Mucosa of descending colon (tissue), 3 donors: Measurements from ENCODE around the gene MT4. TPM values are rescaled to one million over a fixed set of nuclear protein-coding genes. Genes with fewer than 3 reads are reported as not detected.

Experiments
- ATAC-seq: fragments of 200-7000 bp; cut with Tn5 transposase; one replicate; pipeline ENCODE4 v1.9.1; 2020; ENCODE audit warnings: mild to moderate bottlenecking, moderate library complexity
- DNase-seq, 3 donors: peaks; one replicate each; pipeline ENCODE4 v3.0.0-alpha.2; 2020
- H3K36me3 ChIP-seq: fragments of 200-600 bp; one replicate; pipeline ENCODE4 v1.8.0; 2021; ENCODE audit warnings: low read depth, mild to moderate bottlenecking
- H3K4me1 ChIP-seq: fragments of 200-600 bp; one replicate; pipeline ENCODE4 v1.8.0; 2021; ENCODE audit warnings: low read depth, mild to moderate bottlenecking
- H3K4me3 ChIP-seq: fragments of 200-600 bp; one replicate; pipeline ENCODE4 v1.8.0; 2021; ENCODE audit warnings: mild to moderate bottlenecking
- H3K9me3 ChIP-seq: fragments of 200-600 bp; one replicate; pipeline ENCODE4 v1.8.0; 2021; ENCODE audit warnings: mild to moderate bottlenecking
- intact Hi-C, 2 donors: fragments of 100-400 bp; cut with DNase I in 1 of 2; cut with micrococcal nuclease in 1 of 2; formaldehyde crosslinking; loops; one replicate each; pipeline versions ENCODE4 v1.11.0 to v1.11.1; 2022; cut with DNase I, micrococcal nuclease
- total RNA-seq, 3 donors: library from RNA; stranded (reverse); fragmentation: NEBNext Ultra II Directional in 2 of 3; extraction: Animal tissue kit (Norgen Biotek cat#: 25700) in 2 of 3; gene quantifications; one replicate each; pipeline versions ENCODE4 v1.2.1 to v1.2.4, GENCODE V29; 2021 to 2023
- TF ChIP-seq, protein P1 (sequence below): fragments of 200-600 bp; IDR thresholded peaks from one replicate; pipeline ENCODE4 v1.8.0; 2022; ENCODE audit warnings: antibody characterized with exemption, mild to moderate bottlenecking
- donor health status: DM: no; HTN: no; CAD: no; lungs with moderate emphysema.
- donor health status: DM: no; HTN: no; CAD: no.
- donor health status: DM: no; HTN: yes; CAD: no.

MT4 gene
- total RNA-seq, 3 donors from 2014 or later: not detected

DNA sequence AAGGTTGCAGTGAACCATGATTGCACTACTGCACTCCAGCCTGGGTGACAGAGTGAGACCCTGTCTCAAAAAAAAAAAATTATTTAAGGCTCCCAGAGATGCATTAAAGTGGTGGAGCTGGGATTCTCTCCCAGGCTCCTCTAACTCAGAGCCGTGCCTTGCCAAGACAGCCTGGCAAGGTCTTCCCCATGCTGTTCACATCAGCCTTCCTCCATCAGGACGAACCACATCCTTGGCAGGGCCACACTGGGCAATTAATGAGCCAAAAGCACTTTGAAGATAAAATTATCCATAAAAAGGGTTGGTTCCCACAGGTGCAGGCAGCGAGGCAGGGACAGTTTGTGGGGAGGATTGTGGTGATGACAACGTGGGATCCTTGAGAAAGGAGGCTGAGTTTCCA is 25.2 kb upstream of the MT4 start:
- TF ChIP-seq, protein P1, sequence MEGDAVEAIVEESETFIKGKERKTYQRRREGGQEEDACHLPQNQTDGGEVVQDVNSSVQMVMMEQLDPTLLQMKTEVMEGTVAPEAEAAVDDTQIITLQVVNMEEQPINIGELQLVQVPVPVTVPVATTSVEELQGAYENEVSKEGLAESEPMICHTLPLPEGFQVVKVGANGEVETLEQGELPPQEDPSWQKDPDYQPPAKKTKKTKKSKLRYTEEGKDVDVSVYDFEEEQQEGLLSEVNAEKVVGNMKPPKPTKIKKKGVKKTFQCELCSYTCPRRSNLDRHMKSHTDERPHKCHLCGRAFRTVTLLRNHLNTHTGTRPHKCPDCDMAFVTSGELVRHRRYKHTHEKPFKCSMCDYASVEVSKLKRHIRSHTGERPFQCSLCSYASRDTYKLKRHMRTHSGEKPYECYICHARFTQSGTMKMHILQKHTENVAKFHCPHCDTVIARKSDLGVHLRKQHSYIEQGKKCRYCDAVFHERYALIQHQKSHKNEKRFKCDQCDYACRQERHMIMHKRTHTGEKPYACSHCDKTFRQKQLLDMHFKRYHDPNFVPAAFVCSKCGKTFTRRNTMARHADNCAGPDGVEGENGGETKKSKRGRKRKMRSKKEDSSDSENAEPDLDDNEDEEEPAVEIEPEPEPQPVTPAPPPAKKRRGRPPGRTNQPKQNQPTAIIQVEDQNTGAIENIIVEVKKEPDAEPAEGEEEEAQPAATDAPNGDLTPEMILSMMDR: no peak
- H3K4me1 ChIP-seq: no peaks in the 10 kb centered on the region
- no peak overlapping the region for H3K4me3 ChIP-seq
- H3K9me3 ChIP-seq: no peaks in the 10 kb centered on the region
- intact Hi-C loops: no loop called here
- ATAC-seq: no peak
- DNase-seq: no peak
- H3K36me3 ChIP-seq: no peaks in the 10 kb centered on the region

GRCh38 chr16:56542039-56542438 is 22.8 kb upstream of the MT4 start:
- no peak for DNase-seq
- no peaks in the 10 kb centered on the region for H3K36me3 ChIP-seq
- TF ChIP-seq, protein P1: no peak

DNA sequence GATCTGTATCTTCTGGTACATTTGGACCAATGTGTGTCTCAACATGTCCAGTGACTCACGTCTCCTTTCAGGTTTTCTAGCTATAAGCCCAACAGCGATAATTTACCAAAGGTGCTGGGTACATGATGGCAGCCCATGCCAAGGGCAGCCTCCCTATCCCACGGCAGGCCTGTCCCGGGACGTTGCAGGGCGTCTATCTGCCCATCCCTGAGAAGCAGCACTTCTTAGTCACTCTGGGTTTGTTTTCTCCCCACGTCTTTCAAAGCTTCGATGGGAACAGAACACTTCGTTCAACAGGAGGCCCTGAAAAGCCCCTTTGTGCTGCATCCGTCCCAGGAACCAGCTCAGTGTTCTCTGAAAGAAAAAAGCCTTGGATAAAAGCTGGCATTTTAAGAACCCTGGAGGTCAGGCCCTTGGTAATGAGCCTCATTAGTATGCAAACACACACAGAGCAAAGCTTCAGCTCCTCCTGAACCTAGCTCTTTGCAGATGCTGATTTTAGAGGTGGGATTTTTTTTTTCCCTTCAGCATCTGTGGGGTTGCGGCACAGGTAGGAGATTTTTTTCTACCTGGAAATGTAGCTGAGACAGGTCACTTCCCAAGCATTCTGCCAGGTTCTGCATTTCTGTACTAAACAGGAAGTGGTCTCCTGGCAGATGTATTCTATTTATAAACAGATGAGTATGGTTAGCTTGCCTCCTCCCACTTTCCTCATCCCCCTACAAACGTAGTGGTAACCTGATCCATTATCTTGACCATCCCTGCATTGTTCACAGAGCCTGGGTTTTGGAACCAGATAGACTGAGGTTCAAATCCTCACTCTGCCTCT is 17.5 kb upstream of the MT4 start:
- Histone ChIP-seq H3K4me3 (no peak overlapping the region), H3K4me1 (no peaks in the 10 kb centered on the region), H3K9me3 (no peaks in the 10 kb centered on the region), H3K36me3 (no peaks in the 10 kb centered on the region)
- intact Hi-C loops: no loop called here
- DNase-seq: no peak
- TF ChIP-seq, protein P1: no peak
- no peak for ATAC-seq

More at GRCh38 chr16:56542039-56542438, 22.8 kb upstream of the MT4 start:
- H3K9me3 ChIP-seq: no peaks in the 10 kb centered on the region
- intact Hi-C loops: no loop called here
- H3K4me3 ChIP-seq: no peak overlapping the region
- H3K4me1 ChIP-seq: no peaks in the 10 kb centered on the region
- ATAC-seq: no peak

- DNase-seq (no peak), ATAC-seq (no peak)
- TF ChIP-seq, protein P1: no peak
- Histone ChIP-seq H3K4me3 (no peak overlapping the region), H3K9me3 (no peaks in the 10 kb centered on the region), H3K4me1 (no peaks in the 10 kb centered on the region), H3K36me3 (no peaks in the 10 kb centered on the region)
- intact Hi-C loops: no loop called here
Observed at GRCh38 chr16:56547949-56548567, 16.8 kb upstream of the MT4 start.

- TF ChIP-seq, protein P1: no peak
- H3K9me3 ChIP-seq: no peaks in the 10 kb centered on the region
- no peak for ATAC-seq
- intact Hi-C loops: no loop called here
- H3K4me3 ChIP-seq: no peak overlapping the region
- DNase-seq: no peak
- H3K4me1 ChIP-seq: no peaks in the 10 kb centered on the region
- H3K36me3 ChIP-seq: no peaks in the 10 kb centered on the region
Observed at GRCh38 chr16:56549161-56549560, 15.7 kb upstream of the MT4 start.
